Liver (tissue), 10 donors: ENCODE measurements around the gene ANKRD27. TPM values are rescaled to one million over a fixed set of nuclear protein-coding genes. Genes with fewer than 3 reads are reported as not detected.

Source experiments
- DNase-seq: peaks from one replicate; pipeline ENCODE4 v3.0.0-alpha.2; 2017; ENCODE audit warnings: low spot score
- H3K27ac ChIP-seq, 2 donors: one replicate each; pipeline ENCODE4 v1.7.0; 2013; ENCODE audit warnings: inconsistent platforms in 2 of 2, low read length in 2 of 2, control low read depth in 1 of 2, low read depth in 1 of 2, mild to moderate bottlenecking in 1 of 2
- H3K27me3 ChIP-seq, 4 donors: one replicate each; pipeline versions ENCODE4 v1.6.1 to v1.7.0; 2013; ENCODE audit warnings: low read length in 3 of 4, inconsistent platforms in 1 of 4, mild to moderate bottlenecking in 1 of 4, moderate library complexity in 1 of 4; ENCODE audit not compliant: control insufficient read depth in 4 of 4, insufficient read depth in 4 of 4
- H3K36me3 ChIP-seq, 4 donors: one replicate each; pipeline versions ENCODE4 v1.6.1 to v1.7.0; 2013; ENCODE audit warnings: low read length in 3 of 4, mild to moderate bottlenecking in 3 of 4, low read depth in 1 of 4, moderate library complexity in 1 of 4; ENCODE audit not compliant: control insufficient read depth in 4 of 4, insufficient read depth in 3 of 4
- H3K4me1 ChIP-seq, 4 donors: one replicate each; pipeline versions ENCODE4 v1.6.1 to v1.7.0; 2013; ENCODE audit warnings: low read length in 3 of 4, mild to moderate bottlenecking in 3 of 4, moderate library complexity in 1 of 4; ENCODE audit not compliant: control insufficient read depth in 4 of 4, insufficient read depth in 4 of 4
- H3K4me3 ChIP-seq, 3 donors: one replicate each; pipeline versions ENCODE4 v1.6.1 to v1.7.0; 2013; ENCODE audit warnings: low read length in 3 of 3, control low read depth in 1 of 3, low read depth in 1 of 3, mild to moderate bottlenecking in 1 of 3
- H3K9ac ChIP-seq, 2 donors: one replicate each; pipeline ENCODE4 v1.7.0; 2013; ENCODE audit warnings: low read length in 2 of 2, mild to moderate bottlenecking in 2 of 2, moderate library complexity in 2 of 2, control low read depth in 1 of 2, low read depth in 1 of 2
- H3K9me3 ChIP-seq, 4 donors: one replicate each; pipeline versions ENCODE4 v1.6.1 to v1.7.0; 2013; ENCODE audit warnings: low read length in 3 of 4; ENCODE audit not compliant: control insufficient read depth in 4 of 4
- HNF4G ChIP-seq: IDR thresholded peaks from 2 replicates; pipeline ENCODE4 v1.6.1; 2016; ENCODE audit warnings: antibody characterized with exemption
- WGBS: extraction: QIAGEN DNeasy Blood & Tissue Kit; methylation state at CpG from one replicate; pipeline ENCODE4 v1.1.7; 2013; 5-methylcytosine and 5-hydroxymethylcytosine counted together
- polyA plus RNA-seq, 2 donors: library from polyadenylated mRNA; stranded (reverse) in 1 of 2; unstranded in 1 of 2; fragments of 200-250 nt in 1 of 2; fragments of >200 nt in 1 of 2; fragmentation: Nextera tagmentation in 1 of 2; extraction: Ambion mirVana in 1 of 2; gene quantifications; one replicate each; pipeline versions ENCODE4 v1.2.1 to v1.2.3, GENCODE V29; 2013 to 2015
- small RNA-seq: library from RNA; depleted of rRNA; stranded (forward); fragments of <200 nt; gene quantifications from one replicate; pipeline ENCODE3, GENCODE V24; 2014
- total RNA-seq, 2 donors: library from RNA; depleted of rRNA; stranded (reverse); fragments of >200 nt; gene quantifications; one replicate each; pipeline ENCODE4 v1.2.3, GENCODE V29; 2014
- TF ChIP-seq, protein P1 (sequence below): IDR thresholded peaks from 2 replicates; pipeline ENCODE4 v1.6.1; 2016; ENCODE audit warnings: antibody characterized with exemption
- donor health status: healthy.
- donor health status: healthy.
- donor health status: healthy.
- donor health status: healthy.
- donor health status: healthy.

The ANKRD27 gene
- total and polyA plus RNA-seq, 4 donors: 3.4 to 14.2 (median 7.8) TPM

DNA sequence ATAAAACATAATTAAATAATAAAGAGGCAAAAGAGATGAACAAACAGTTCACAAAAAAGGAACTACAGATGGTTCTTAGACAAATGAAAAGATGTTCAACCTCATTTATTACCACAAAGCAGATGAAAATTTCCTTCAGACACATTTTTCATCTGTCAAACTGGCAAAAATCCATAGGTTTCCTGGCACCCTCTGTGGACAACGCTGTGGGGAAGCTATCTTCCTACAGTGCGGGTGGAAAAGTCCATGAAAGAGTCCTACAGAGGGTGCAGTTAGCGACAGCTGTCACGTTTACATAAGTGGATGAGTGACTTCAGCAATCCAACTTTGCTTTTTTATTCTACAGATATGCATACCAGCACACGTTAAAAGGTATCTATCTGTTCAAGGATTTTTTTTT is 124.3 kb downstream of the ANKRD27 start:
- Histone ChIP-seq H3K4me3 (no peak overlapping the region), H3K9me3 (no peaks in the 10 kb centered on the region), H3K4me1 (no peaks in the 10 kb centered on the region), H3K36me3 (no peaks in the 10 kb centered on the region), H3K27ac (no peak overlapping the region), H3K27me3 (no peaks in the 10 kb centered on the region), H3K9ac (no peak overlapping the region)
- DNase-seq: no peak
- TF ChIP-seq, protein P1, sequence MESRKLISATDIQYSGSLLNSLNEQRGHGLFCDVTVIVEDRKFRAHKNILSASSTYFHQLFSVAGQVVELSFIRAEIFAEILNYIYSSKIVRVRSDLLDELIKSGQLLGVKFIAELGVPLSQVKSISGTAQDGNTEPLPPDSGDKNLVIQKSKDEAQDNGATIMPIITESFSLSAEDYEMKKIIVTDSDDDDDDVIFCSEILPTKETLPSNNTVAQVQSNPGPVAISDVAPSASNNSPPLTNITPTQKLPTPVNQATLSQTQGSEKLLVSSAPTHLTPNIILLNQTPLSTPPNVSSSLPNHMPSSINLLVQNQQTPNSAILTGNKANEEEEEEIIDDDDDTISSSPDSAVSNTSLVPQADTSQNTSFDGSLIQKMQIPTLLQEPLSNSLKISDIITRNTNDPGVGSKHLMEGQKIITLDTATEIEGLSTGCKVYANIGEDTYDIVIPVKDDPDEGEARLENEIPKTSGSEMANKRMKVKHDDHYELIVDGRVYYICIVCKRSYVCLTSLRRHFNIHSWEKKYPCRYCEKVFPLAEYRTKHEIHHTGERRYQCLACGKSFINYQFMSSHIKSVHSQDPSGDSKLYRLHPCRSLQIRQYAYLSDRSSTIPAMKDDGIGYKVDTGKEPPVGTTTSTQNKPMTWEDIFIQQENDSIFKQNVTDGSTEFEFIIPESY: no peak
- TF ChIP-seq HNF4G: no peak
- 63% methylated on average over 5 of the region's 5 CpGs for WGBS

Small RNAs within 50 kb of the gene (small RNA-seq; reads per million reads assigned to genes)
- gene RN7SL789P (not detected), gene SNORA68B (0.07 reads per million)

Other genes with a start within 250 kb of the ANKRD27 start
- gene PDCD5, start 94.0 kb downstream of the ANKRD27 start, total RNA-seq: 10 to 100 TPM; 25.4 to 25.8 TPM
- gene PDCD5, start 94.0 kb downstream of the ANKRD27 start, polyA plus RNA-seq: 10 to 100 TPM; 46.7 to 90.8 TPM
- under 1 TPM; under 0.01 to 0.05 TPM for gene RGS9BP, start 668 bp upstream of the ANKRD27 start, total RNA-seq
- gene RGS9BP, start 668 bp upstream of the ANKRD27 start, polyA plus RNA-seq: under 1 TPM in 1 of 2 donors, not detected in 1; 0.01 TPM
- gene NUDT19, start 16.6 kb upstream of the ANKRD27 start, total RNA-seq: 1 to 10 TPM; 4.8 to 8.5 TPM
- gene NUDT19, start 16.6 kb upstream of the ANKRD27 start, polyA plus RNA-seq: 1 to 10 TPM; 4.6 to 9.2 TPM
- under 1 TPM; under 0.01 to 0.23 TPM for gene TDRD12, start 44.6 kb upstream of the ANKRD27 start, total RNA-seq
- under 1 TPM in 1 of 2 donors, not detected in 1; 0.02 TPM for gene TDRD12, start 44.6 kb upstream of the ANKRD27 start, polyA plus RNA-seq
- gene SLC7A9, start 194.6 kb upstream of the ANKRD27 start, total RNA-seq: 10 to 100 TPM in 1 of 2 donors, 1 to 10 TPM in 1; 6.8 to 16.3 TPM
- gene SLC7A9, start 194.6 kb upstream of the ANKRD27 start, polyA plus RNA-seq: 10 to 100 TPM in 1 of 2 donors, 1 to 10 TPM in 1; 9.0 to 10.7 TPM